GM21528 (cell line): ENCODE data around the gene FOXL1.

Source experiments
- ATAC-seq: cut with Tn5 transposase; IDR thresholded peaks from one replicate; pipeline ENCODE4 v1.9.1; 2021; ENCODE audit warnings: mild to moderate bottlenecking, moderate library complexity; ENCODE audit not compliant: unreplicated experiment, low FRiP score

The FOXL1 gene

DNA sequence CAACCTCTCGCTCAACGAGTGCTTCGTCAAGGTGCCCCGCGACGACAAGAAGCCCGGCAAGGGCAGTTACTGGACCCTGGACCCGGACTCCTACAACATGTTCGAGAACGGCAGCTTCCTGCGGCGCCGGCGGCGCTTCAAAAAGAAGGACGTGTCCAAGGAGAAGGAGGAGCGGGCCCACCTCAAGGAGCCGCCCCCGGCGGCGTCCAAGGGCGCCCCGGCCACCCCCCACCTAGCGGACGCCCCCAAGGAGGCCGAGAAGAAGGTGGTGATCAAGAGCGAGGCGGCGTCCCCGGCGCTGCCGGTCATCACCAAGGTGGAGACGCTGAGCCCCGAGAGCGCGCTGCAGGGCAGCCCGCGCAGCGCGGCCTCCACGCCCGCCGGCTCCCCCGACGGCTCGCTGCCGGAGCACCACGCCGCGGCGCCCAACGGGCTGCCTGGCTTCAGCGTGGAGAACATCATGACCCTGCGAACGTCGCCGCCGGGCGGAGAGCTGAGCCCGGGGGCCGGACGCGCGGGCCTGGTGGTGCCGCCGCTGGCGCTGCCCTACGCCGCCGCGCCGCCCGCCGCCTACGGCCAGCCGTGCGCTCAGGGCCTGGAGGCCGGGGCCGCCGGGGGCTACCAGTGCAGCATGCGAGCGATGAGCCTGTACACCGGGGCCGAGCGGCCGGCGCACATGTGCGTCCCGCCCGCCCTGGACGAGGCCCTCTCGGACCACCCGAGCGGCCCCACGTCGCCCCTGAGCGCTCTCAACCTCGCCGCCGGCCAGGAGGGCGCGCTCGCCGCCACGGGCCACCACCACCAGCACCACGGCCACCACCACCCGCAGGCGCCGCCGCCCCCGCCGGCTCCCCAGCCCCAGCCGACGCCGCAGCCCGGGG, 10.4 kb upstream of the FOXL1 start:
- no peak for ATAC-seq

DNA sequence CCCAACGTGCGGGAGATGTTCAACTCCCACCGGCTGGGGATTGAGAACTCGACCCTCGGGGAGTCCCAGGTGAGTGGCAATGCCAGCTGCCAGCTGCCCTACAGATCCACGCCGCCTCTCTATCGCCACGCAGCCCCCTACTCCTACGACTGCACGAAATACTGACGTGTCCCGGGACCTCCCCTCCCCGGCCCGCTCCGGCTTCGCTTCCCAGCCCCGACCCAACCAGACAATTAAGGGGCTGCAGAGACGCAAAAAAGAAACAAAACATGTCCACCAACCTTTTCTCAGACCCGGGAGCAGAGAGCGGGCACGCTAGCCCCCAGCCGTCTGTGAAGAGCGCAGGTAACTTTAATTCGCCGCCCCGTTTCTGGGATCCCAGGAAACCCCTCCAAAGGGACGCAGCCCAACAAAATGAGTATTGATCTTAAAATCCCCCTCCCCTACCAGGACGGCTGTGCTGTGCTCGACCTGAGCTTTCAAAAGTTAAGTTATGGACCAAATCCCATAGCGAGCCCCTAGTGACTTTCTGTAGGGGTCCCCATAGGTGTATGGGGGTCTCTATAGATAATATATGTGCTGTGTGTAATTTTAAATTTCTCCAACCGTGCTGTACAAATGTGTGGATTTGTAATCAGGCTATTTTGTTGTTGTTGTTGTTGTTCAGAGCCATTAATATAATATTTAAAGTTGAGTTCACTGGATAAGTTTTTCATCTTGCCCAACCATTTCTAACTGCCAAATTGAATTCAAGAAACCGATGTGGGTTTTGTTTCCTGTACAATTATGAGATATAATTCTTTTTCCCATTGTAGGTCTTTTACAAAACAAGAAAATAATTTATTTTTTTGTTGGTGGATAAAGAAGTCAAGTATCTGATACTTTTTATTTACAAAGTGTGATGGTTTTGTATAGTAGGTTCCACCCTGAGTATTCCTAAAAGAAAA, 9.4 kb upstream of the FOXL1 start:
- ATAC-seq, result no peak

DNA sequence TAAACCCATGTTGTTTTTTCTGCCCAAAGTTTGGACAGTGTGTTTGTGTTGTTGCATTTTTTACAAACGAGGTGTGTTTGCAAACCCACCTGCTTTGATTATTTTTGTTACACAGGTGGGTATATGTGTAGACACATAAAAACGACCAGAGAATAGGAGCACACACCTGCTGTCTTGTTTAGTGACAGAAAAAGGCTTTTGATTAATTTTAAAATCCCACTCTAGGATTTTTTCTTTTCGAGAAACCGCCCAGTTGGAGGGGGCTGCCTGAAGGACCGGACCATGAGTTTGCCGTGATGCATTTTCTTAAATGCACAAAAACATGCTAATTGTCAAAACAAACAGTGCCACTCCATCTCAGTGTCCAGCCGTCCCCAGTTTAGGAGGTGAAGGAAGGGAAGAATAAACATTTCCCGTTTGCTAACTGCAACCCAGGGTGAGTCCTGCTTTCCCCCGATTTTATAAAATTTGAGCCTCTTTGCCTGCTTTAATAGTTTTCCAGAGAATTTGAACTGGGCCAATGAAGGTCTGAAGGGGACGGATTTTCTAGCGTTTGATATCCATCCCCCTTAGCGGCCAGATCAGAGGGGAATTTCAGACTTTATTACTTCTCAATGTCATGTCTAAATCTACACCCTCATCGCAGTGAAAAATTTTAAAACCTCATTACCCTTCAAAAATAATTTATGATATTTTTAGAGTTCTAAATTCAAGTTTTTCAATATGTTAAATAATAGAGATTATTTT, 8.5 kb upstream of the FOXL1 start:
- ATAC-seq, result no peak

DNA sequence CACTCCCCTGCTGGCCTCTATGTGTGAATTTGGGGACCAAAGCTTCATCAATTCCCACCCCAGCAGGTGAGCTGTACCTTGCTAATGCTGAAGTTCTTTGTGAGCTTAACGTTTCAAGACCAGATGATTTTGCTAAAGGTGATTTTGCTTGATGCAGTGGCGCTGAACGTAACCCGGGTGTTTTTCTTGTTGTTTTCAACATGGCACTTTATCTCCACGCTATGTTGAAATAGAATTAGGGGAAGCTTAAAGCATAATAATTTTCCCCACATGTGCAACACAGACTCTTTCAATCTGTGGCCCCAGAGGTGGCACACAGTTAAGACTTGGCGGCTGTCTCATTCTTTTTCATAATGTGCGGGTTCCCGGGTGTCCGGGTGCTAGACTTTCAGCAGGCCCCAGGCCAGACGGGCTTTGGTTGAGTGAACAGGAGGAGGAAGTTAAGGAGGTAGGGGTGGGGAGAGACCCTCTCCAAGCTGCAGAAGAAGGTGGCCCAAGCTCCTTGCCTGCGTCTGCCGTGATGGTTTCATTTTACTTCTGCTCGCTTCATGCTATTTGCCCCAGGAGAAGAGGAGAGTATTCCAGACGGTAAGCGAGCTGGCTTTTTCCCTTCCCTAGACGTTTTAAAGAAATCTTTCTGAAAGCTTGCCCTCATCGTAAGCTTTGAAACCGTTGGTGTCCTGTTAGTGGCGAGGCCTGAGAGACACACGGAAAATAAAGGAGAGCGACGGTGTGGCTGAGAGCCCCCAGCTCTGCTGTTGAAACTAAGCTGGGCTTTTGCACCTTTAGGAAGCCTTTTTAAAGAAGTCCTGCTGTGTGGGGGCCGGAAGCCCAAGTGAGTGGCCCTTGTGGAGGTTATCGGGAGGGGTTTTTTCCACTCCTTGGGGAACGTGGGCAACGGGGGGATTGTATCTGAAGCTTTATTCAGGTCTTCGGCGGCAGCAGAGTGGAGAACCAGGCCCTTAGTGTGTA, 7.5 kb upstream of the FOXL1 start:
- ATAC-seq, result no peak

DNA sequence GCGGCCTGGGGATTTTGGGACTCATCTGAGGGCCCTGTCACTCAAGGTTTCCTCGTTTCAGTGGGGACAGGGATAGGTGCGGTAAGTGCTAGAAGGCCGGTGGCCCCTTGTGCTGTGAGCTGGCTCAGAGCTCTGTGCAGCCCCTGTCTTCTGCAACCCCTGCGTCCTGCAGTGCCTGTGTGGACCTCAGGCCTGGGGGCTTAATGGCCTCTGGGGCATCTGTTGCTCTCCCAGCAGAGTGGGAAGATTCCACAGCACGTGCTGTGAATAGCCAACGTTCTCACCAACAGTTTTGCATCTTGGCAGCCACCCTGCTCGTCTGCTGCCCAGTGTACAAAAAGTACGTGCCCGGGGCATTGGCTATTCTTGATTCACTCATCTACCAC, 6.8 kb upstream of the FOXL1 start:
- no peak for ATAC-seq

DNA sequence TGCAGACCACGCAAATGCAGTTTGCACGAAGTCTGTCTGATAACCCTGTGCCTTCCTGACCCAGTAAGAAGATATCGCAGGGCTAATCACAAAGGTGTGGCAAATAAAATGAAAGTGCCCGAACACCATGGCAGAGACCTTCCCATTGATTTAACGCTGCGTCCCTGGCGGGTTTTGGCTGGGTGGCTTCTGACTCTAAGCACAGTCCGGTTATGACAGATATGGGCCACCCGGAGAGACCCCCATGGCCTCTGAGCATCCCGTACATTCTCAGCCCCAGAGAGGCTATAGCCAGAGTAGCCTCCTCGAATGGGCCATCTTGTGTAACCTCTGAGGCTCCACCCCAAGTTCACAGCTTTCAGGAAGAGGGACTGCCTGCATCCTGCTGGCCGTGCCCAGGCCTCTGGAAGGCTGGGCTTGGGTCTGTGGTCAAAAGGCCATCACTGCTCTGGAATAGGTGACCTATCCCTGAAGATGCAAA, 6.3 kb upstream of the FOXL1 start:
- no peak for ATAC-seq

DNA sequence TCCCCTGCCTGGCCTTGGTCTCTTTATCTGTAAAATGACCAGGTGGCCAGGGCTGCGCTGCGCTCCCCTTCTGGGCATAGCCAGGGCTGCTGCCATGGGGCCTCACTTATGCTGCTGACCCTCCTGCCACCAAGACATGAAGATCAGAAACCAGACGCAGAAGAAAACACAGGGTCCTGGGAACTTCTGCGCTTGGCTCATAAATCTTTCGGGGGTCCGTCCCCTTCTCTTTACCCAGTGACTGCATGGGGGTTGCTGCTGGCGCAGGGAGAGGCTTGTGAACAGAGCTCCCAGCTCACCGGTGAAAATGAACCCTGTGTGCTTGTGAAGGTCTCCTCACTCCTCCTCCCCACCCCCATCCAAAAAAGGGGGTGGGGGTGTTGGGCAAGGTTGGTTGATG, 5.7 kb upstream of the FOXL1 start:
- no peak for ATAC-seq

DNA sequence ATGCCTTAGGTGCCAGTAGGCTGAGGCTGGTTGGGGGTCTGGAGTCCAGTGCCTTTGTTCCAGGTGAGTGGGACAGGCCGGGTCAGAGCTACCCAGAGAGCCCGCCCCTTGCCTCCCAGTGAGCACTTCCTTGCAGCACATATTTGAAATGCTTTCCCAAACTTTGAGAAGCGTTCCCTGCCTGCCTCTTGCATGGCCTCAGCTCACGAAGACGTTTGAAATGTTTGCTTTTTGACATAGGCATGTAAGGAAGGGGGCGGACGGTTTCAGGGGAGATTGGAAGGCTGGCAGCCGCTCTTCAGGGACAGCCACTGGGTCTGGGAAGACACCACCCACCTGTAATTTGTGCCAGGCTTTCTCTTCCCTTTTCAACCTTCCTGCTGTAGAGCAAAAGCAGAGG, 5.1 kb upstream of the FOXL1 start:
- ATAC-seq, result no peak

DNA sequence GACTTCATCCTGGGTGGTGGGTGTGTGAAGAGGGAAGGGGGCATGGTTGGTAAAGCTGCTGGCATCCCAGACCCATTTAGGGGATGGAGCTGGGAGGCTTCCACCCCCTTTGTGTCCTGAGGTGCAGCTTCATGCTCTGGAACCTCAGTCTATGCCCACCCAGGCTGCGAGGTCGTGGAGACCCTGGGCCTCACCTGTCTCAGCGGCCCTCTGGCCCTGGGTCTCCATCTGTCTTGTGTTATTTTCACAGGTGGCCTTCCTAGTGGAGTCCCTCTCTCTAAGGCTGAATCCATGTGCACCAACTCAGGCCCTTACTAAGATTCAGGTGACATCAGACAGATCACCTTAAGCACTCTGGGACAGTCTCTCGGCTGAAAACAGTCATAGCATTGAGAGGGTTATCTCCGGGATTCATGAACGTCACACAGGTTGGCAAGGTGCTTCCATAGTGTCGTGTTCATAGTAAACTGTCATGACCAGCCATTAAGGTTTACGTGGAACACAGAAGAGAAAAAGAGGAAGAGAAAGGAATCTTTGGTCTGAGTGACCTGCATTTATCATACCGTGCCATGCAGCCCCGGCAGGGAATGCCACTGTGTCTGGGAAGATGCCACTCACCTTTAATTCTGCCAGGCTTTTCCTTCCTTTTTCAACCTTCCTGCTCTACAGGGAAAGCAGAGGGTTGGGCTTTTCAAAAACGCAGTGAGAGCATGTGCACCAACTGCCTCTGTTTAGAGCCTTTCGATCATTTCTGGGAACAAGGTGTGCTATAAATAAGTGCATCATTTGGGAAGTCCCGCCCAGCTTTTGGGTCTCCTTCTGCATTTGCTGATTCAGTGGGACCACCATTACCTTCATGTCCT, 4.5 kb upstream of the FOXL1 start:
- ATAC-seq, result no peak

DNA sequence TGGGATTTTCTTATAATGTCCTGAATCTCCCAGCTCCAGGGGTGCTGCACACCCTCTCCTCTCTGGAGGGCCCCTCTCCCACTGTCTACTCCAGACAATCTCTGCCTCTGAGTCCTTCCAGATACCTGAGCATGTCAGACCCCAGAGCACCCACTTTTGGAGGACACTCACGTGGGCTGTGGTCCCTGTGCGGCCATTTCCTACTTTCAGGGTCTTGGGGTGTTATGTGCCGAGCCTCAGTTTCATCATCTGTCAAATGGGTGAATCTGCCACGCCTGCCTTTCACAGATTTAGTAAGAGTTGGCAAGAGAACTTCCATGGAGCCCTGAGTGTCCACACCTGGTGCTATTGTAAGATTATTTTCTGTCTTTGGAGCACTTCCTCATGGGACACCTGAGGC, 3.7 kb upstream of the FOXL1 start:
- no peak for ATAC-seq

DNA sequence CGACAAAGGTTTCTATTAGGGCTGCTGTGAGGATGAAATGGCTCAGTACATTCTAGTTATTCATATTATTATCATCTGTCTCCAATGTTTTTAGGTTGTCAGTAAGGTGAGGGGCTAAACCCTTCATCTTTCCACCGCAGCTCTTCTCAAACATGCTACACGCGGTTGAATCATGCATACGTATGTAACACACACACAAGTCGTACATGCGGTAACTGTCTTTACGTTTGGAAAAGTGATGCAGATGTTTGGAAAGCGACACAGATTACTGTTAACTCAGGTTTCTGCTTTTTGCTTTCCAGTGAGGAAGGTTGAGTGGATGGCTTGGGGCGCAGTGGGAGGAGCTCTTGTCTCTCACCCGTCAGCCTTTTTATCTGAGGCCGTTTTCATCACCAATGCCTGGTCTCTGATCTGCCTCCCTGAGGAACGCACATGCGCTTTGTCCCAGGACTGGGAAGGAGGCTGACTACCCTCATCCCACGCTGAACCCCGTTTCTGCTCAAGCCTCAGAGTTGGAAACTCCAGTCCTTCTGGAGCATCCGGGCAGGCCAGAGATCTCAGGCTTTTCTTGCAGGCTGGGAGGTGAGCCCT, 3.2 kb upstream of the FOXL1 start:
- ATAC-seq, result no peak

DNA sequence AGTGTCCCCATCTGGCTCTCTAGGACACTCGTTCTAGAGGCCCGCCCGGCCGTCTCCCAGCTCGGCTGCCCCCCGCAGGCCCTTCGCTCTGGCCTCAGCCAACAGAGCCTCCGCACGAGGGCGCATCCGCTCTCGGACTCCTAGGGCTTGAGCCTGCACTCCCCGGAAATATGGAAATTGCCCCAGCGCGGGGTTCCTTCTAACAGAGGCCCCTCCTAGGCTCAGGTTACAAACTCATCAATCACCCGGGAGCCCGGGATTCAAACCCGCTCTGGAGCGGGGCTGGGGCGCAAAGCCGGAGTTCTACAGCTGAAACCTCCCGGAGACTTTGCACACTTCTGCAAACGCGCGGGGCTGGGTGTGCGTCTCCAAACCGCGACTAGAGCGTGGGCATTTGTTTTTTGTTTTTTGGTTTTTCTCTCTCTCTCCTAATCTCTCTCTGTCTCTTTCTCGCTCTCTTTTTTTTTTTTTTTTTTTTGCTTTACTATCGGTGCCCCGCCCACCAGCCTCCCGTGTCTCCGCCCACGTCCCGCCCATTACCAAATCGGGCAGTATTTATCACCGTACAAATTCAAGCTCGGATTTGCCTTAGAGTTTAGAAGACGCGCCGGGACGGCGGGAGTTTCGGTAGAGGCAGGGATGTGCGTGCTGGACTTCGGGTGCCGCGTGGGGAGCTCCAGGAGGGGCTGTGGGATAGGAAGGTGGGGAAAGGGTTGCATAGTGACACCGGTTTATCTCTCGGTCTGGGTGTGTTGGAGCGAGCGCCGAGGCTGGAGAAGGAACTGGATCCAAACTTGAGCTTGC, 2.4 kb upstream of the FOXL1 start:
- ATAC-seq, result no peak

DNA sequence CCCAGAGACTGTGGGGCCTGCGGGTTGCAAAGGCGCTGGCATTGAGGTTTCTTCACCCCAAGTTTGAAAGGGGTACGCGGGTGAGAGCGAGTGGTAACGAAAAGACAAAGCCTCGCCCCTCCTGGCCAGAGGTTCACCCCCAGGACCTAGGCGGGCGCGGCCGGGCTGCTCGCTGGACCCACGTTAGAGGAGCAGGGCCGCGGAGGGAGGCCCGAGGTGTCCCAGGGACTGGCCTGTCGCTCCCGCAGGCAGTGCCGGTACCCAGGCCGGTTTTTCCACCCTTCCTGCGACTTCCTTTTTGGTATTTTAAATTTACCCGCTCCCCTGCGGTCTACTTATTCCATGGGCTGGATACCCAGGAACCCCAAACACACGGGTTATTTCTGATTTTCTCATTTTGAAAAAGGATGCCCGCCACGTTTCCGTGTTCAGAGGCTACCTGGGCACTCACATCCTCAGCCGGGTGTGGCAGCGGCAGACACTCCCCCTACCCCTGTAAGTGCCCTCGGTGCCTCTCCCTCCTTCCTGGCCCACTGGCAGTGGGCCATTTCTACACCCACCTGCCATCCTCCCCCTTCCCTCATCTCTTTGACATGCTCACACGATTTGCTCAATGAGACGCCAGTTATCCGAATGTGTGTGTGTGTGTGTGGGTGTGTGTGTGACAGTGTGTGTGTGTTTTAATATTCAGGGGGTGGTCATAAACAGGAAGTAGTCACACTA, 1.6 kb upstream of the FOXL1 start:
- ATAC-seq, result no peak

DNA sequence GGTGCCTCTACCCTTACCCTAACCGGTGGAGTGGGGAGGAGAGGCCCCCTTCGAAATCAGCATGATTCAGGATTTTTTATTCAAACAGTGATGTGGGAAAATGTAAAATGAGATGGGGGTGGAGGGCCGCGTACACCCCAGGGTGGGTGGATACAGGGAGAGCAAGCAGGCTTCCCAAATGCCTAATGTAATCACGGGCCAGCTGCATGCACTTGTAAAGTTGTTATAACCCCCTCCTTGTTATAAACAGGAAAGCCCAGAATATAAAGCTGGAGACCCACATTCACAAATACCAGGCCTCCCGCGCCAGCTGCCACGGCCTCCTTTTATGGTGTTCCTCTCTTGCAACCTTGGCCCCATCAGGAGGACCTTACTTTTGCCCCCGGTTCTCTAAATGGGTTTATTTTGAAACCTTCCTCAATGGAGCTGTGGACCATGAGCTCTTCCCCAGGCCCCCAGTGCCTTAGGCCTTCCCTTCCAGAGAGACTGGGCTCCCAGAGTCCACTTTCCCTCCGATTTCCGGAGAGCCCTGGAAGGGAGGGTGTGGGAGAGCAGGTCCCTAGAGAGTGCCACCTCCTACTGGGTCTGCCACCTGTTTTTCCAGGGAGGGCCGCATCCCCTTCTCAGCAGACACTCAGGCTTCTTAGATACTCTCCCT, 906 bp upstream of the FOXL1 start:
- ATAC-seq, result no peak

DNA sequence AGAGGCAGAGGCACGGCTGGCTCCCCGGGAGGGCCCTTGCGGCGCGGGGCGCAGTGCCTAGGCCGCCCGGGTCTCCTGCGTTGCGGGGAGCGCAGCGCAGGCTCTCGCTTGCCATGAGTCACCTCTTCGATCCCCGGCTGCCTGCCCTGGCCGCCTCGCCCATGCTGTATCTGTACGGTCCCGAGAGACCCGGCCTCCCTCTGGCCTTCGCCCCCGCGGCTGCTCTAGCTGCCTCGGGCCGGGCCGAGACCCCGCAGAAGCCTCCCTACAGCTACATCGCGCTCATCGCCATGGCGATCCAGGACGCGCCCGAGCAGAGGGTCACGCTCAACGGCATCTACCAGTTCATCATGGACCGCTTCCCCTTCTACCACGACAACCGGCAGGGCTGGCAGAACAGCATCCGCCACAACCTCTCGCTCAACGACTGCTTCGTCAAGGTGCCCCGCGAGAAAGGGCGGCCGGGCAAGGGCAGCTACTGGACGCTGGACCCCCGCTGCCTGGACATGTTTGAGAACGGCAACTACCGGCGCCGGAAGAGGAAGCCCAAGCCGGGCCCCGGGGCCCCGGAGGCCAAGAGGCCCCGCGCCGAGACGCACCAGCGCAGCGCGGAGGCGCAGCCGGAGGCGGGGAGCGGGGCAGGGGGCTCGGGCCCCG, 390 bp downstream of the FOXL1 start:
- ATAC-seq, result no peak
